ENCODE results near the gene TBC1D22A. TPM values are rescaled to one million over a fixed set of nuclear protein-coding genes. Genes with fewer than 3 reads are reported as not detected.

The TBC1D22A gene
- total and polyA plus RNA-seq, 2 donors from 2014 or later = 24.6 to 39.4 TPM

- FAIRE-seq (no peak), DNase-seq (peak in 1 of 5 donors; percentile 66)
- Histone ChIP-seq H3K9me3 (ENCODE audit: control insufficient read depth in 2 of 3, insufficient read depth in 1 of 3, low read length in 3 of 3) (no peaks in the 10 kb centered on the region), H3K27ac (ENCODE audit: low read depth in 2 of 2, low read length in 2 of 2) (no peak overlapping the region), H3K27me3 (ENCODE audit: control insufficient read depth, insufficient read depth, low read length) (no peaks in the 10 kb centered on the region), H3K4me1 (ENCODE audit: control insufficient read depth in 2 of 3, insufficient read depth in 2 of 3, low read depth in 1 of 3, low read length in 3 of 3) (no peaks in the 10 kb centered on the region), H3K36me3 (ENCODE audit: control insufficient read depth in 2 of 3, insufficient read depth in 3 of 3, low read length in 3 of 3) (peaks cover 0 to 6% (median 3%) of the 10 kb centered on the region in 3 donors), H3K9ac (ENCODE audit: low read length in 3 of 3) (no peak overlapping the region), H3K4me3 (ENCODE audit: low read length in 3 of 3) (no peak overlapping the region)
- TF ChIP-seq CTCF (IDR thresholded peaks at IDR 0.05; ENCODE audit: borderline replicate concordance, extremely low read depth, insufficient read depth) = no peak
- intact Hi-C loops (cut with DNase I) = no loop called here
Measured at GRCh38 chr22:47057916-47058585, 295.6 kb downstream of the TBC1D22A start.

GRCh38 chr22:47059076-47059475 lies 296.6 kb downstream of the TBC1D22A start:
- TF ChIP-seq CTCF (IDR thresholded peaks at IDR 0.05; ENCODE audit: borderline replicate concordance, extremely low read depth, insufficient read depth) = no peak
- Histone ChIP-seq H3K27me3 (ENCODE audit: control insufficient read depth, insufficient read depth, low read length) (no peaks in the 10 kb centered on the region), H3K36me3 (ENCODE audit: control insufficient read depth in 2 of 3, insufficient read depth in 3 of 3, low read length in 3 of 3) (peaks cover 0 to 5% (median 3%) of the 10 kb centered on the region in 3 donors), H3K27ac (ENCODE audit: low read depth in 2 of 2, low read length in 2 of 2) (no peak overlapping the region), H3K4me1 (ENCODE audit: control insufficient read depth in 2 of 3, insufficient read depth in 2 of 3, low read depth in 1 of 3, low read length in 3 of 3) (no peaks in the 10 kb centered on the region), H3K9me3 (ENCODE audit: control insufficient read depth in 2 of 3, insufficient read depth in 1 of 3, low read length in 3 of 3) (no peaks in the 10 kb centered on the region), H3K9ac (ENCODE audit: low read length in 3 of 3) (no peak overlapping the region), H3K4me3 (ENCODE audit: low read length in 3 of 3) (no peak overlapping the region)
- intact Hi-C loops (cut with DNase I) = no loop called here
- DNase-seq (peak in 1 of 5 donors; percentile 52), FAIRE-seq (no peak)

- Histone ChIP-seq H3K36me3 (ENCODE audit: control insufficient read depth in 2 of 3, insufficient read depth in 3 of 3, low read length in 3 of 3) (peaks cover 0 to 3% (median 3%) of the 10 kb centered on the region in 3 donors), H3K27ac (ENCODE audit: low read depth in 2 of 2, low read length in 2 of 2) (no peak overlapping the region), H3K9ac (ENCODE audit: low read length in 3 of 3) (no peak overlapping the region), H3K27me3 (ENCODE audit: control insufficient read depth, insufficient read depth, low read length) (no peaks in the 10 kb centered on the region), H3K4me3 (ENCODE audit: low read length in 3 of 3) (no peak overlapping the region), H3K9me3 (ENCODE audit: control insufficient read depth in 2 of 3, insufficient read depth in 1 of 3, low read length in 3 of 3) (no peaks in the 10 kb centered on the region), H3K4me1 (ENCODE audit: control insufficient read depth in 2 of 3, insufficient read depth in 2 of 3, low read depth in 1 of 3, low read length in 3 of 3) (no peaks in the 10 kb centered on the region)
- DNase-seq (peak in 1 of 5 donors; percentile 5), FAIRE-seq (no peak)
- intact Hi-C loops (cut with DNase I) = no loop called here
- no peak for TF ChIP-seq CTCF (IDR thresholded peaks at IDR 0.05; ENCODE audit: borderline replicate concordance, extremely low read depth, insufficient read depth)
Measured at GRCh38 chr22:47059701-47060161, 297.3 kb downstream of the TBC1D22A start.
